Large intestine (tissue), 3 donors: ENCODE results near the gene CRPPA. TPM values are rescaled to one million over a fixed set of nuclear protein-coding genes. Genes with fewer than 3 reads are reported as not detected.
"Not testable (repeated sequence)": the region's sequence is repeated elsewhere in the genome, so short reads cannot be mapped to it uniquely, and the experiment has no call there.

Source experiments
- DNase-seq, 2 donors: peaks; one replicate each; pipeline versions ENCODE4 v3.0.0 to v3.0.0-alpha.2; 2013
- H3K27ac ChIP-seq: one replicate; pipeline ENCODE4 v1.5.1; 2013; ENCODE audit warnings: low read length
- H3K27me3 ChIP-seq: 2 replicates; pipeline ENCODE4 v1.6.1; 2013; ENCODE audit warnings: low read length; ENCODE audit not compliant: control insufficient read depth, insufficient read depth
- H3K36me3 ChIP-seq: 2 replicates; pipeline ENCODE4 v1.6.1; 2013; ENCODE audit warnings: low read length; ENCODE audit not compliant: control insufficient read depth, insufficient read depth
- H3K4me1 ChIP-seq: one replicate; pipeline ENCODE4 v1.6.1; 2013; ENCODE audit warnings: low read length; ENCODE audit not compliant: control insufficient read depth, insufficient read depth
- H3K4me3 ChIP-seq: one replicate; pipeline ENCODE4 v1.5.1; 2013; ENCODE audit warnings: low read length
- H3K9me3 ChIP-seq: one replicate; pipeline ENCODE4 v1.6.1; 2013; ENCODE audit warnings: mild to moderate bottlenecking, low read depth, low read length, moderate library complexity; ENCODE audit not compliant: control insufficient read depth
- WGBS: methylation state at CpG from one replicate; pipeline ENCODE4 v1.1.5; 2013; ENCODE audit warnings: low lambda C conversion rate; ENCODE audit not compliant: insufficient coverage; 5-methylcytosine and 5-hydroxymethylcytosine counted together
- polyA plus RNA-seq: library from polyadenylated mRNA; unstranded; fragments of 120-200 nt; gene quantifications from one replicate; pipeline ENCODE4 v1.2.1, GENCODE V29; 2013

Gene CRPPA
- polyA plus RNA-seq, 1 donor: 1.8 TPM

DNA sequence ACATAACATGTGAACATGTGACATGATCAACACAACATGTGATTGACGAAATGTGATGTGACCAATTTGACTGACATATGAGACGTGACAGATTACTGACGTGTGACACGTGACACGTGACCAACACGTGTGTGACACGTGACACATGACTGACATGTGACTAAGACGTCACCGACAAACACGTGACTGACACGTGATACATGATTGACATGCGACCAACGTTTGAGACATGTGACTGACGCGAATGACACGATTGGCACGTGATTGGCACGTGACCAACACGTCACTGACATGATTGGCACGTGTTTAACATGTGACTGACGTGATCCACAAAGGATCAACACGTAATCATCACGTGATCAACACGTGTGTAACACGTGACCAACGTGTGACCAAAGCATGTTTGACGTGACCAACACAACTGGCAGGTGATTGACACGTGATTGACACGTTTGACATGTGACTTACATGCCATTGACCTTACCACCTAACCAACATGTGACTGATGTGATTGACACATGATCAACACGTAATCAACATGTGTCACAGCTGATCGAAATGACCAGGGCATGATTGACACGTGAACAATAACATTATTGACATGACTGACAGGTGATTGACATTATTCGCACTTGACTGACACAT, 23.7 kb downstream of the CRPPA start:
- H3K27me3 ChIP-seq: no peaks in the 10 kb centered on the region
- WGBS: 96% methylated on average over 11 of the region's 33 CpGs
- DNase-seq: no peak
- H3K9me3 ChIP-seq: no peaks in the 10 kb centered on the region
- no peak overlapping the region for H3K27ac ChIP-seq
- H3K36me3 ChIP-seq: no peaks in the 10 kb centered on the region
- no peaks in the 10 kb centered on the region for H3K4me1 ChIP-seq
- H3K4me3 ChIP-seq: no peak overlapping the region

DNA sequence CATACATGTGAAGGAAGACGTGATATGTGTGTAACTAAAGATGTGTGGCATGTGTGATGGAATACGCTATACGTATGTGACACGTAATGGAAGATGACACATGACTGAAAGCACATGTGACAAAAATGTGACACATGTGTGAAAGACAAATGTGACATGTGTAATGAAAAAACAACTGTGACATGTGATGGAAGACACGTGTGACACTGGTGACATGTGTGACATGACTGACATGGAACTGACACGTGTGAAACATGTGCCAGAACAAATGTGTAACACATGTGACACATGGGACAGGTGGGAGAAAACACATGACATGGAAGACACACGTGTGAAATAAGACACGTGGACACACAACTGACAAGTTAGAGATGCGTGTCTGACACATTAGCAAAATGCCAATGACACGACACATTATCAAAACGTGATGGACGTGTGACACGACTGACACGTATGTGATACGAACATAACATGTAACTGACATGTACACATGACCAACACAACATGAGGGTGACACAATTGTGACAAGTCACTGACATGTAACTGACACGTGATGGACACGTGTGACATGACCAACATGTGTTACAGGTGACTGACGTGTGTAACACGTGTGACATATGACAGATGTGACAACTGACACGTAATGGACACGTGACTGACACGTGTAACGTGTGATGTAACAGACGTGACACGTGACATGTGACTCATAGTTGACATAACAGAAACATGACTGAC, 24.4 kb downstream of the CRPPA start:
- Histone ChIP-seq H3K9me3 (no peaks in the 10 kb centered on the region), H3K27me3 (no peaks in the 10 kb centered on the region), H3K36me3 (no peaks in the 10 kb centered on the region), H3K27ac (no peak overlapping the region), H3K4me1 (no peaks in the 10 kb centered on the region), H3K4me3 (no peak overlapping the region)
- WGBS: 100% methylated on average over 1 of the region's 25 CpGs
- DNase-seq: no peak

DNA sequence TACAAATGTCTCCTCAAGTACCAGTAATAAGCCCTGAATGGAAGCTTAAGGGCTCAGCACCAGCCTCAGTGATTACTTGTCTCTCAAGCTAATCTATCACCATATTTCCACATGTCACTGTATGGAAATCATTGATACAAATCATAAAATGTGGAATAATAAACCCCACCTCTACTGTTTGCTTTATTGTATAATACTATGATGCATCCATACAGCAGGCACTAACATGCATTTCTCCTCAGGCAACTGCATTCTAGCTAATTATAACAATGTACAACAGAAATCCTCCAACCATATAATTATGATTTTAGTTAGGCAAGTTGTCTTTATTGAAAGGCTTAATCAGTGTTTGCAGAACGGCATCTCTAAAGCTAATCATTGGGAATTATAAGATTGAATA, 26.2 kb downstream of the CRPPA start:
- no peaks in the 10 kb centered on the region for H3K27me3 ChIP-seq
- no peaks in the 10 kb centered on the region for H3K9me3 ChIP-seq
- no peak overlapping the region for H3K27ac ChIP-seq
- DNase-seq: no peak
- H3K4me1 ChIP-seq: no peaks in the 10 kb centered on the region
- H3K36me3 ChIP-seq: no peaks in the 10 kb centered on the region
- H3K4me3 ChIP-seq: no peak overlapping the region
- WGBS: 100% methylated on average over 1 of the region's 1 CpG

DNA sequence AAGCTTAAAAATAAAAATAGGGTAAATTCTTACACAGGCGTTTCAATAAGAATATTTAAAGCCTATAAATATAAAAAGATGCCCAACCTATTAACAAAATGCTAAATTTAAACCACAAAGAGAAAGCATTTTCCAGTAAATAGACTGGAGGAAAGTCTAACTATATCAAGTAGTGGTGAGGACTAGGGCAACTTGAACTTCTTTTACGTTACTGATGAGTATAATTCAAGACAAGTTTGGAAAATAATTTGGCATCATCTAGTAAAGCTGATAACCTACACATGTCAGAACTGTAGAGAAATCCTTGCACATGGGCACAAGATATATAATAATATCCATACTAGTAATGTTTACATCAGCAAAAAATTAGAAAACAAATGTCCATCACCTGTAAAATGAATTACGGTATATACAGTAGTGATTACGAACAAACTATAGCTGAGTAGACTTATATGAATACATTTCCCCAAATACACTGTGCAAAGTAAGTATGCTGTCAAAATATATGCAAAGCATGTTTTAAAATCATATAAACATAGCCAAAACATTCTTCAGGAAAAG, 27.4 kb downstream of the CRPPA start:
- Histone ChIP-seq H3K36me3 (no peaks in the 10 kb centered on the region), H3K9me3 (no peaks in the 10 kb centered on the region), H3K4me1 (no peaks in the 10 kb centered on the region), H3K4me3 (no peak overlapping the region), H3K27ac (no peak overlapping the region), H3K27me3 (no peaks in the 10 kb centered on the region)
- DNase-seq: no peak
- WGBS: 100% methylated on average over 3 of the region's 4 CpGs

GRCh38 chr7:16392990-16393523, 28.3 kb downstream of the CRPPA start:
- Histone ChIP-seq H3K27me3 (no peaks in the 10 kb centered on the region), H3K36me3 (no peaks in the 10 kb centered on the region), H3K9me3 (no peaks in the 10 kb centered on the region), H3K4me1 (no peaks in the 10 kb centered on the region), H3K4me3 (no peak overlapping the region), H3K27ac (no peak overlapping the region)
- DNase-seq: no peak
- WGBS: 100% methylated on average over 1 of the region's 2 CpGs

DNA sequence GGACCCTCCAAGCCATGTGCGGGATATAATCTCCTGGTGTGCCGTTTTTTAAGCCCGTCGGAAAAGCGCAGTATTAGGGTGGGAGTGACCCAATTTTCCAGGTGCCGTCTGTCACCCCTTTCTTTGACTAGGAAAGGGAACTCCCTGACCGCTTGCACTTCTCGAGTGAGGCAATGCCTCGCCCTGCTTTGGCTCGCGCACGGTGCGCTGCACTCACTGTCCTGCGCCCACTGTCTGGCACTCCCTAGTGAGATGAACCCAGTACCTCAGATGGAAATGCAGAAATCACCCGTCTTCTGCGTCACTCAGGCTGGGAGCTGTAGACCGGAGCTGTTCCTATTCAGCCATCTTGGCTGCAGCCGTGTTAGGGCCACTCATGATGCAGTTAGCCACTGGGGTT, 37.6 kb downstream of the CRPPA start:
- H3K4me3 ChIP-seq, H3K4me1 ChIP-seq, DNase-seq, H3K36me3 ChIP-seq, H3K27me3 ChIP-seq, H3K27ac ChIP-seq, H3K9me3 ChIP-seq: not testable (repeated sequence)
- WGBS: no CpG with 5 or more reads among the region's 18 CpGs

- H3K27ac ChIP-seq, DNase-seq, H3K36me3 ChIP-seq, H3K4me3 ChIP-seq, H3K9me3 ChIP-seq, H3K27me3 ChIP-seq, H3K4me1 ChIP-seq: not testable (repeated sequence)
- no CpG with 5 or more reads among the region's 7 CpGs for WGBS
Observed at GRCh38 chr7:16383103-16383502, 38.2 kb downstream of the CRPPA start.

Other genes starting within 250 kb of the CRPPA start
- gene SOSTDC1, start 44.2 kb upstream of the CRPPA start, polyA plus RNA-seq: 11.0 TPM
- gene LRRC72, start 105.3 kb upstream of the CRPPA start, polyA plus RNA-seq: not detected
- 34.0 TPM for gene ANKMY2, start 224.2 kb upstream of the CRPPA start, polyA plus RNA-seq
- 69.7 TPM for gene BZW2, start 224.6 kb upstream of the CRPPA start, polyA plus RNA-seq